Measurements from ENCODE around the gene SSRP1.

DNA sequence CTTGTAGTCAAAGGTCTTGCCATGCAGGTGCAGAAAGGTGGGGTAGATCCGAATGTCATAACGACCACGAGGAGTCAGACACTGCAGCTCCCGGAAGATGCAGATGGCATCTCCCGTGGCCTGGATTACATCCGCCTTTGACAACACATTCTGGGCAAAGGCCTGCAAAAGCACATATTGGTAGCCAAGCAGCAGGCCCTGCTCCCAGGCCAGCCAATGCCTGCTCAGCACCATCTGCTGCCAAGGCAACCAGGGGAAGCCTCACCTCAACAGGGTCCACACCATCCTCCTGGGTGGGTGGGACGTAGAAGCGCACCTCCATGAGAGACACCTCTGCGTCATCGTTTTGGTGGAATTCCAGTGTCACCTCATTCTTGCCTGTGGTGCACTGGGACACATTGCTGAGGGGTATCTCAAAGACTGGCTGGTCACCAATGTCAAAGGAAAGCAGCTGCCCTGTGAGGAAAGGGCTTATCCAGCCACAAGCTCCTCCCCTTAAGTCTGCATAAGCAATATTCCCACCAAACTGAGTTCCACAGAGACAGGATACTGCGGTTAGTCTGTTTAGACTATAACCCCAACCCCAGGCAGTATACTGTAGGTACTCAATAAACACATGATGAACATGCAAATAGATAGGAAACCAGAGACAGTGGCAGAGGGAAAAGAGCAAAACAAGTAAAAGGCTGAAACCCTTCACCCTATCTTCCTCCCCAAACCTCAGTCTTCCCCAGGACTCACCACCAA, 2.8 kb downstream of the SSRP1 start:
- TF ChIP-seq, protein P1, sequence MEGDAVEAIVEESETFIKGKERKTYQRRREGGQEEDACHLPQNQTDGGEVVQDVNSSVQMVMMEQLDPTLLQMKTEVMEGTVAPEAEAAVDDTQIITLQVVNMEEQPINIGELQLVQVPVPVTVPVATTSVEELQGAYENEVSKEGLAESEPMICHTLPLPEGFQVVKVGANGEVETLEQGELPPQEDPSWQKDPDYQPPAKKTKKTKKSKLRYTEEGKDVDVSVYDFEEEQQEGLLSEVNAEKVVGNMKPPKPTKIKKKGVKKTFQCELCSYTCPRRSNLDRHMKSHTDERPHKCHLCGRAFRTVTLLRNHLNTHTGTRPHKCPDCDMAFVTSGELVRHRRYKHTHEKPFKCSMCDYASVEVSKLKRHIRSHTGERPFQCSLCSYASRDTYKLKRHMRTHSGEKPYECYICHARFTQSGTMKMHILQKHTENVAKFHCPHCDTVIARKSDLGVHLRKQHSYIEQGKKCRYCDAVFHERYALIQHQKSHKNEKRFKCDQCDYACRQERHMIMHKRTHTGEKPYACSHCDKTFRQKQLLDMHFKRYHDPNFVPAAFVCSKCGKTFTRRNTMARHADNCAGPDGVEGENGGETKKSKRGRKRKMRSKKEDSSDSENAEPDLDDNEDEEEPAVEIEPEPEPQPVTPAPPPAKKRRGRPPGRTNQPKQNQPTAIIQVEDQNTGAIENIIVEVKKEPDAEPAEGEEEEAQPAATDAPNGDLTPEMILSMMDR (IDR thresholded peaks at IDR 0.05) = no peak
- TF ChIP-seq, protein P2, sequence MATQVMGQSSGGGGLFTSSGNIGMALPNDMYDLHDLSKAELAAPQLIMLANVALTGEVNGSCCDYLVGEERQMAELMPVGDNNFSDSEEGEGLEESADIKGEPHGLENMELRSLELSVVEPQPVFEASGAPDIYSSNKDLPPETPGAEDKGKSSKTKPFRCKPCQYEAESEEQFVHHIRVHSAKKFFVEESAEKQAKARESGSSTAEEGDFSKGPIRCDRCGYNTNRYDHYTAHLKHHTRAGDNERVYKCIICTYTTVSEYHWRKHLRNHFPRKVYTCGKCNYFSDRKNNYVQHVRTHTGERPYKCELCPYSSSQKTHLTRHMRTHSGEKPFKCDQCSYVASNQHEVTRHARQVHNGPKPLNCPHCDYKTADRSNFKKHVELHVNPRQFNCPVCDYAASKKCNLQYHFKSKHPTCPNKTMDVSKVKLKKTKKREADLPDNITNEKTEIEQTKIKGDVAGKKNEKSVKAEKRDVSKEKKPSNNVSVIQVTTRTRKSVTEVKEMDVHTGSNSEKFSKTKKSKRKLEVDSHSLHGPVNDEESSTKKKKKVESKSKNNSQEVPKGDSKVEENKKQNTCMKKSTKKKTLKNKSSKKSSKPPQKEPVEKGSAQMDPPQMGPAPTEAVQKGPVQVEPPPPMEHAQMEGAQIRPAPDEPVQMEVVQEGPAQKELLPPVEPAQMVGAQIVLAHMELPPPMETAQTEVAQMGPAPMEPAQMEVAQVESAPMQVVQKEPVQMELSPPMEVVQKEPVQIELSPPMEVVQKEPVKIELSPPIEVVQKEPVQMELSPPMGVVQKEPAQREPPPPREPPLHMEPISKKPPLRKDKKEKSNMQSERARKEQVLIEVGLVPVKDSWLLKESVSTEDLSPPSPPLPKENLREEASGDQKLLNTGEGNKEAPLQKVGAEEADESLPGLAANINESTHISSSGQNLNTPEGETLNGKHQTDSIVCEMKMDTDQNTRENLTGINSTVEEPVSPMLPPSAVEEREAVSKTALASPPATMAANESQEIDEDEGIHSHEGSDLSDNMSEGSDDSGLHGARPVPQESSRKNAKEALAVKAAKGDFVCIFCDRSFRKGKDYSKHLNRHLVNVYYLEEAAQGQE (IDR thresholded peaks at IDR 0.05; ENCODE audit: insufficient read depth in 1 of 2, low read depth in 2 of 2, low read length in 1 of 2) = no peak
- no peak for TF ChIP-seq TCF7L2 (IDR thresholded peaks at IDR 0.05; ENCODE audit: low read depth, low read length)
- TF ChIP-seq POLR2AphosphoS5 (IDR thresholded peaks at IDR 0.05; ENCODE audit: low read depth, low read length) = no peak
- TF ChIP-seq SIN3A (IDR thresholded peaks at IDR 0.05; ENCODE audit: borderline replicate concordance, insufficient read depth, low read depth, low read length) = no peak
